Endodermal cell (in vitro differentiated cells): ENCODE data around the gene CHL1. TPM values are rescaled to one million over a fixed set of nuclear protein-coding genes. Genes with fewer than 3 reads are reported as not detected.

Experiments used
- DNase-seq: peaks from one replicate; pipeline ENCODE4 v3.0.0-alpha.2; 2017
- H3K27ac ChIP-seq: 2 replicates; pipeline ENCODE4 v1.5.1; 2013; ENCODE audit warnings: mild to moderate bottlenecking, low read depth, low read length, moderate library complexity
- H3K27me3 ChIP-seq: 2 replicates; pipeline ENCODE4 v1.6.1; 2013; ENCODE audit warnings: mild to moderate bottlenecking, low read length, moderate library complexity; ENCODE audit not compliant: insufficient read depth, control insufficient read depth, poor library complexity, severe bottlenecking
- H3K36me3 ChIP-seq: 2 replicates; pipeline ENCODE4 v1.7.0; 2013; ENCODE audit warnings: mild to moderate bottlenecking, low read length, moderate library complexity; ENCODE audit not compliant: control insufficient read depth, insufficient read depth
- H3K4me1 ChIP-seq: one replicate; pipeline ENCODE4 v1.7.0; 2013; ENCODE audit warnings: low read length; ENCODE audit not compliant: control insufficient read depth, insufficient read depth
- H3K4me3 ChIP-seq: 2 replicates; pipeline ENCODE4 v1.5.1; 2013; ENCODE audit warnings: mild to moderate bottlenecking, low read length, moderate library complexity
- H3K9ac ChIP-seq: 2 replicates; pipeline ENCODE4 v1.6.1; 2013; ENCODE audit warnings: mild to moderate bottlenecking, low read length, moderate library complexity; ENCODE audit not compliant: poor library complexity, severe bottlenecking; ENCODE audit errors: extremely low read depth
- H3K9me3 ChIP-seq: 2 replicates; pipeline ENCODE4 v1.6.1; 2013; ENCODE audit warnings: mild to moderate bottlenecking, low read length, moderate library complexity; ENCODE audit not compliant: control insufficient read depth
- H3K27ac Mint-ChIP-seq: 2 replicates; pipeline ENCODE4 v1.8.0; 2020; ENCODE audit warnings: mixed read lengths
- H3K27me3 Mint-ChIP-seq: 2 replicates; pipeline ENCODE4 v1.8.0; 2021; ENCODE audit warnings: mild to moderate bottlenecking, mixed read lengths; ENCODE audit not compliant: insufficient read depth
- H3K36me3 Mint-ChIP-seq: 2 replicates; pipeline ENCODE4 v1.8.0; 2020; ENCODE audit warnings: low read depth, mixed read lengths
- H3K4me1 Mint-ChIP-seq: 2 replicates; pipeline ENCODE4 v1.8.0; 2020; ENCODE audit warnings: mixed read lengths
- H3K4me3 Mint-ChIP-seq: 2 replicates; pipeline ENCODE4 v1.8.0; 2020; ENCODE audit warnings: mild to moderate bottlenecking, moderate library complexity, mixed read lengths
- H3K9me3 Mint-ChIP-seq: 2 replicates; pipeline ENCODE4 v1.8.0; 2020; ENCODE audit warnings: mild to moderate bottlenecking, mixed read lengths
- CTCF ChIP-seq: fragments of 200-600 bp; sonication (generic); conservative IDR thresholded peaks from 2 replicates; pipeline ENCODE4 v1.5.0; 2021; ENCODE audit warnings: antibody characterized with exemption, mild to moderate bottlenecking
- WGBS, 2 experiments: methylation state at CpG; one replicate each; pipeline versions ENCODE4 v1.1.5 to v1.1.7; 2013; ENCODE audit warnings: missing lambda C conversion rate in 2 of 2, mixed read lengths in 1 of 2; ENCODE audit not compliant: insufficient coverage in 1 of 2, insufficient read length in 1 of 2; 5-methylcytosine and 5-hydroxymethylcytosine counted together
- total RNA-seq, 2 donors: library from RNA; stranded (reverse); fragmentation: NEBNext Ultra II Directional in 1 of 2; extraction: Animal tissue kit (Norgen Biotek cat#: 25700) in 1 of 2; gene quantifications; 2 replicates in 1 of 2; 3 replicates in 1 of 2; pipeline ENCODE4 v1.2.1, GENCODE V29; 2021

CHL1 gene
- total RNA-seq, 2 donors from 2014 or later: 2.2 to 2.8 TPM

DNA sequence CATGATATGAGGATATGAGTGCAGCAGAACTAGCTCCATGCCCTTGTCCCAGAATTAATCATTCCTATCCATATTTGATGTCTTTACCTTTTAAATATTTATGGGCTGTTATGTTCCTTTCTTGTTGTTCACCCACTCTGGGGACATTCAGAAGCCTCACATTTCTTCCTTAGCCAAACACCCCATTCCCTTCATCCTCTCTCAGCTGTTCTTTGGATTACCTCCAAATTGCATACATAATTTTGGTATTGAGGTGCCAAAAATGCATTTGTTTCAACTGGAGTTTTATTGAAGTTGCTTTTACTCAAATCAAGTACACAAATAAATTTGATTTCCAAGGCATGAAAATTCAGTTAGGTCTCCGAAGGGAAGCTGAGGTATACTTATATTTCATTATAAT is 51.4 kb downstream of the CHL1 start:
- H3K27me3 ChIP-seq: no peaks in the 10 kb centered on the region
- H3K27ac ChIP-seq: no peak overlapping the region
- H3K36me3 ChIP-seq: no peaks in the 10 kb centered on the region
- H3K4me3 ChIP-seq: no peak overlapping the region
- no peak overlapping the region for H3K9ac ChIP-seq
- Mint-ChIP-seq H3K27ac (no peak overlapping the region), H3K4me3 (no peak overlapping the region), H3K27me3 (peaks cover 73% of the 10 kb centered on the region), H3K9me3 (no peaks in the 10 kb centered on the region), H3K36me3 (no peaks in the 10 kb centered on the region), H3K4me1 (peaks cover 20% of the 10 kb centered on the region)
- H3K9me3 ChIP-seq: peaks cover 88% of the 10 kb centered on the region
- no peak for DNase-seq
- no peaks in the 10 kb centered on the region for H3K4me1 ChIP-seq
- no peak for TF ChIP-seq CTCF
- no CpG with 5 or more reads among the region's 1 CpG for WGBS, 2 experiments

GRCh38 chr3:248864-249520 is 52.4 kb downstream of the CHL1 start:
- no peaks in the 10 kb centered on the region for H3K36me3 Mint-ChIP-seq
- H3K9me3 Mint-ChIP-seq: no peaks in the 10 kb centered on the region

DNA sequence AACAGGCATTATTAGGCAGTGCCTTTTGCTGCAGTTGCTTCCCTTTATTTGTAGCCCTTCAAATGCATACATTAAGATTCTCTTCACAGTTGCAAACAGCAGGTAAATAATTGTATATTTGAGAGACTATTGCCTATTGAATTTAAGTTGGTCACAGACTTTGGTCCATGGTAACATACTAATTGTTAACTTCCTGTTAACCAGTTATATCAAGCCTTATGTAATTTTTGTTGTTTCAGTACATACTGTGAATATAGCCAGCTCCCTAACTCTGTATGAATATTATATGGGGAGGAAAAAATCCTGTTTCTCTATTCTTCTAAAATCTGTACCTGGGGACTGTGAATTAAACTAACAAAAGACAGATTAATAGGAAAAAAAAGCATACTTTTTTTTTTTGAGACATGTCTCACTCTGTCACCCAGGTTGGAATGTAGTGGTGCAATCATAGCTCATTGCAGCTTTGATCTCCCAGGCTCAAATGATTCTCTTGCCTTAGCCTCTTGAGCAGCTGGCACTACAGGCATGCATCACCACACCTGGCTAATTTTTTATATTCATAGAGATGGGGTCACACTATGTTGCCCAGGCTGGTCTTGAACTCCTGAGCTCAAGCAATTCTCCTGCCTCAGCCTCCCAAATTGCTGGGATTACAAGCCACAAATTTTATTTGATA is 53.2 kb downstream of the CHL1 start:
- H3K27ac Mint-ChIP-seq: no peak overlapping the region
- H3K4me3 Mint-ChIP-seq: no peak overlapping the region
- H3K36me3 ChIP-seq: no peaks in the 10 kb centered on the region
- H3K9me3 Mint-ChIP-seq: no peaks in the 10 kb centered on the region
- peaks cover 78% of the 10 kb centered on the region for H3K27me3 Mint-ChIP-seq
- H3K4me1 ChIP-seq: no peaks in the 10 kb centered on the region
- no peak overlapping the region for H3K27ac ChIP-seq
- H3K9ac ChIP-seq: no peak overlapping the region
- TF ChIP-seq CTCF: no peak
- H3K4me3 ChIP-seq: no peak overlapping the region
- DNase-seq: no peak
- no peaks in the 10 kb centered on the region for H3K27me3 ChIP-seq
- peaks cover 20% of the 10 kb centered on the region for H3K4me1 Mint-ChIP-seq
- H3K36me3 Mint-ChIP-seq: no peaks in the 10 kb centered on the region
- peaks cover 83% of the 10 kb centered on the region for H3K9me3 ChIP-seq

More at GRCh38 chr3:248864-249520, 52.4 kb downstream of the CHL1 start:
- 56 to 61% methylated on average over 3 of the region's 3 CpGs for WGBS, 2 experiments
- no peaks in the 10 kb centered on the region for H3K27me3 ChIP-seq
- H3K27ac ChIP-seq: no peak overlapping the region
- no peak for TF ChIP-seq CTCF
- peaks cover 83% of the 10 kb centered on the region for H3K9me3 ChIP-seq
- H3K4me1 ChIP-seq: no peaks in the 10 kb centered on the region
- H3K36me3 ChIP-seq: no peaks in the 10 kb centered on the region
- no peak overlapping the region for H3K9ac ChIP-seq
- no peak overlapping the region for H3K4me3 ChIP-seq
- Mint-ChIP-seq H3K27ac (no peak overlapping the region), H3K4me3 (no peak overlapping the region), H3K27me3 (peaks cover 73% of the 10 kb centered on the region), H3K4me1 (peaks cover 20% of the 10 kb centered on the region)
- DNase-seq: no peak
